Endothelial cell of umbilical vein (primary cell): ENCODE results near the gene TMEM181. TPM values are rescaled to one million over a fixed set of nuclear protein-coding genes. Genes with fewer than 3 reads are reported as not detected.

ENCODE experiments used
- BruUV-seq: library from RNA; stranded (reverse); fragments of 400-500 nt; replicated peaks from 2 replicates; lab custom pipeline; 2021; lab: Mats Ljungman, UMichigan
- CTCF ChIA-PET: fragments of 300-600, 350-600 bp; sonication (Branson Sonifier 250); formaldehyde crosslinking; loops from one replicate; lab custom pipeline; 2021; ENCODE audit warnings: antibody characterized with exemption, inconsistent platforms; lab: Charles Lee
- POLR2A ChIA-PET: fragments of 300-600, 350-600 bp; sonication (Branson Sonifier 250); formaldehyde crosslinking; loops from one replicate; lab custom pipeline; 2021; ENCODE audit warnings: antibody characterized with exemption, inconsistent platforms; lab: Charles Lee
- DNase-seq: peaks from one replicate; pipeline ENCODE4 v3.0.0-alpha.2; 2011; ENCODE audit warnings: low read depth, low spot score
- FAIRE-seq: peaks from 2 replicates; lab custom pipeline; 2011; peaks lifted over from hg19 to GRCh38; lab: Jason Lieb, UNC
- H2AFZ ChIP-seq: 2 replicates; pipeline ENCODE4 v1.6.0; 2012; ENCODE audit warnings: low read depth, low read length, control low read depth, inconsistent platforms
- H3K27ac ChIP-seq: 2 replicates; pipeline ENCODE4 v1.5.1; 2011; ENCODE audit warnings: low read depth, mild to moderate bottlenecking, control low read depth, low read length, moderate library complexity; ENCODE audit not compliant: insufficient read depth
- H3K27me3 ChIP-seq, 2 experiments: 2 replicates each; pipeline versions ENCODE4 v1.6.0 to v1.6.1; 2011; ENCODE audit warnings: low read length in 2 of 2, mixed read lengths in 1 of 2; ENCODE audit not compliant: control insufficient read depth in 2 of 2, insufficient read depth in 2 of 2
- H3K36me3 ChIP-seq, 2 experiments: 2 replicates in 1 of 2; 3 replicates in 1 of 2; pipeline ENCODE4 v1.5.1; 2011; ENCODE audit warnings: low read length in 2 of 2, mild to moderate bottlenecking in 1 of 2, moderate library complexity in 1 of 2; ENCODE audit not compliant: control insufficient read depth in 2 of 2, insufficient read depth in 2 of 2; ENCODE audit errors: extremely low read depth in 1 of 2
- H3K4me1 ChIP-seq: 3 replicates; pipeline ENCODE4 v1.5.1; 2011; ENCODE audit warnings: mild to moderate bottlenecking, low read length; ENCODE audit not compliant: control insufficient read depth, insufficient read depth; ENCODE audit errors: extremely low read depth
- H3K4me2 ChIP-seq: 2 replicates; pipeline ENCODE4 v1.6.1; 2011; ENCODE audit warnings: low read length, control low read depth, mixed read lengths; ENCODE audit not compliant: insufficient read depth
- H3K4me3 ChIP-seq, 3 experiments: fragments of 200-600 bp in 1 of 3; sonication (generic), shearing (Covaris generic) in 1 of 3; replicated peaks in 1 of 3; 2 replicates each; pipeline ENCODE4 v1.5.1; 2011 to 2016; ENCODE audit warnings: control low read depth in 3 of 3, low read length in 3 of 3, mild to moderate bottlenecking in 2 of 3, inconsistent platforms in 1 of 3, low read depth in 1 of 3, moderate library complexity in 1 of 3; ENCODE audit not compliant: insufficient read depth in 1 of 3
- H3K79me2 ChIP-seq: 2 replicates; pipeline ENCODE4 v1.6.0; 2012; ENCODE audit warnings: low read length, inconsistent platforms; ENCODE audit not compliant: control insufficient read depth, insufficient read depth
- H3K9ac ChIP-seq: replicated peaks from 2 replicates; pipeline ENCODE3; 2011; ENCODE audit warnings: low read length, control low read depth; ENCODE audit not compliant: insufficient read depth; ENCODE audit errors: extremely low read depth
- H3K9me1 ChIP-seq: replicated peaks from 3 replicates; pipeline ENCODE4 v1.6.0; 2011; ENCODE audit warnings: mild to moderate bottlenecking, low read length; ENCODE audit not compliant: control insufficient read depth, insufficient read depth; ENCODE audit errors: extremely low read depth
- H3K9me3 ChIP-seq: replicated peaks from 2 replicates; pipeline ENCODE4 v1.5.1; 2012; ENCODE audit warnings: low read length, inconsistent platforms; ENCODE audit not compliant: control insufficient read depth, insufficient read depth
- H4K20me1 ChIP-seq: replicated peaks from 2 replicates; pipeline ENCODE3; 2011; ENCODE audit warnings: mild to moderate bottlenecking, low read length; ENCODE audit not compliant: control insufficient read depth, insufficient read depth; ENCODE audit errors: extremely low read depth
- CTCF ChIP-seq, 2 donors: IDR thresholded peaks; 1 replicate in 1 of 2; 2 replicates in 1 of 2; pipeline ENCODE4 v1.5.1; 2011; ENCODE audit warnings: low read length in 2 of 2, mild to moderate bottlenecking in 2 of 2, moderate library complexity in 2 of 2, control low read depth in 1 of 2, inconsistent platforms in 1 of 2, low read depth in 1 of 2; ENCODE audit not compliant: insufficient read depth in 1 of 2; ENCODE audit errors: extremely low read depth in 1 of 2
- EZH2 ChIP-seq: IDR thresholded peaks from 2 replicates; pipeline ENCODE4 v1.6.1; 2012; ENCODE audit warnings: borderline replicate concordance, low read depth, mild to moderate bottlenecking, moderate library complexity, low read length, inconsistent platforms; ENCODE audit not compliant: severe bottlenecking
- JUN ChIP-seq: IDR thresholded peaks from 2 replicates; pipeline ENCODE4 v1.6.1; 2011; ENCODE audit warnings: borderline replicate concordance, low read depth; ENCODE audit not compliant: insufficient read length, insufficient read depth
- MYC ChIP-seq: IDR thresholded peaks from one replicate; pipeline ENCODE4 v1.6.1; 2011; ENCODE audit warnings: mild to moderate bottlenecking, low read depth, low read length
- POLR2AphosphoS5 ChIP-seq: IDR thresholded peaks from 2 replicates; pipeline ENCODE4 v1.6.1; 2012; ENCODE audit warnings: low read depth, mild to moderate bottlenecking, control low read depth, low read length, moderate library complexity; ENCODE audit not compliant: insufficient read depth
- dilution Hi-C: fragments of 300-500 bp; cut with MboI; formaldehyde crosslinking; loops from one replicate; pipeline ENCODE4 v1.15.0; 2019; ENCODE audit warnings: low sequenced_read_pairs; ENCODE audit not compliant: extremely low pct_ligation_motif_present
- intact Hi-C: fragments of 100-400 bp; cut with micrococcal nuclease; formaldehyde crosslinking; loops from one replicate; pipeline ENCODE4 v1.10.0; 2022
- polyA plus RNA-seq, 4 experiments: library from polyadenylated mRNA; depleted of rRNA in 3 of 4; stranded (reverse) in 3 of 4; unstranded in 1 of 4; fragments of >200 nt; gene quantifications; 2 replicates each; pipeline versions ENCODE4 v1.2.1 to v1.2.3, GENCODE V29; 2011 to 2012; ENCODE audit warnings: missing spikeins in 1 of 4
- total RNA-seq: library from RNA; stranded (reverse); gene quantifications from 2 replicates; pipeline ENCODE4 v1.2.3, GENCODE V29; 2021

TMEM181 gene
- total and polyA plus RNA-seq, 2 donors (not counting 3 experiments of a cell fraction or from before 2014, with no cell fraction given), result 21.7 to 33.5 TPM

- H3K4me3 ChIP-seq, result no peak overlapping the region
- H3K4me1 ChIP-seq, result no peaks in the 10 kb centered on the region
- H3K4me2 ChIP-seq, result no peak overlapping the region
- DNase-seq (no peak), FAIRE-seq (peak; percentile 21)
- ChIA-PET CTCF (interaction anchor here (2.1 kb wide), 1 partner anchor 348 kb away, joined by 8 read pairs; no protein-coding TSS in a partner anchor), POLR2A (no interaction called here)
- no peaks in the 10 kb centered on the region for H4K20me1 ChIP-seq
- H3K9me3 ChIP-seq, result no peaks in the 10 kb centered on the region
- TF ChIP-seq EZH2 (no peak), CTCF (IDR thresholded peaks at IDR 0.05; ENCODE audit: extremely low read depth in 1 of 2, insufficient read depth in 1 of 2, low read depth in 1 of 2, low read length in 2 of 2) (no peak), JUN (no peak), MYC (no peak), POLR2AphosphoS5 (no peak)
- dilution Hi-C loops, result no loop called here
- no TSS peak for BruUV-seq
- H3K9me1 ChIP-seq, result no peaks in the 10 kb centered on the region
- intact Hi-C loops, result no loop called here
- H3K27ac ChIP-seq, result no peak overlapping the region
- H3K9ac ChIP-seq, result no peak overlapping the region
- peaks cover 0 to 4% of the 10 kb centered on the region in 2 experiments for H3K36me3 ChIP-seq
- H3K79me2 ChIP-seq, result peaks cover 70% of the 10 kb centered on the region
- H3K27me3 ChIP-seq, result no peaks in the 10 kb centered on the region
- no peak overlapping the region for H2AFZ ChIP-seq
Measured at GRCh38 chr6:158568549-158568948, 8.7 kb downstream of the TMEM181 start.

- no peak for TF ChIP-seq CTCF (IDR thresholded peaks at IDR 0.05; ENCODE audit: extremely low read depth in 1 of 2, insufficient read depth in 1 of 2, low read depth in 1 of 2, low read length in 2 of 2)
- Histone ChIP-seq H3K4me3 (no peak overlapping the region), H3K27ac (no peak overlapping the region), H3K4me2 (no peak overlapping the region), H3K36me3 (peaks cover 0 to 4% of the 10 kb centered on the region in 2 experiments), H3K79me2 (peaks cover 68% of the 10 kb centered on the region), H3K27me3 (no peaks in the 10 kb centered on the region), H3K4me1 (no peaks in the 10 kb centered on the region), H3K9me1 (no peaks in the 10 kb centered on the region), H2AFZ (no peak overlapping the region), H3K9me3 (no peaks in the 10 kb centered on the region), H3K9ac (no peak overlapping the region), H4K20me1 (no peaks in the 10 kb centered on the region)
- intact Hi-C loops (no loop called here), dilution Hi-C loops (no loop called here)
- no TSS peak for BruUV-seq
- FAIRE-seq (no peak), DNase-seq (no peak)
- ChIA-PET POLR2A (no interaction called here), CTCF (interaction anchor here (2.1 kb wide), 1 partner anchor 348 kb away, joined by 8 read pairs; no protein-coding TSS in a partner anchor)
Measured at GRCh38 chr6:158569036-158569435, 9.1 kb downstream of the TMEM181 start.
